Measurements from ENCODE around the gene PDZD7. TPM values are rescaled to one million over a fixed set of nuclear protein-coding genes. Genes with fewer than 3 reads are reported as not detected.

Gene PDZD7
- total RNA-seq, 1 donor from 2014 or later, result 0.29 TPM

- Mint-ChIP-seq H3K27me3 (peaks cover 57% of the 10 kb centered on the region), H3K9me3 (ENCODE audit: low read depth) (no peaks in the 10 kb centered on the region)
Observed at GRCh38 chr10:101014966-101015581, 15.9 kb downstream of the PDZD7 start.

GRCh38 chr10:101014230-101014884 lies 16.6 kb downstream of the PDZD7 start:
- Mint-ChIP-seq H3K27ac (no peak overlapping the region), H3K27me3 (peaks cover 53% of the 10 kb centered on the region), H3K36me3 (ENCODE audit: insufficient read depth) (no peaks in the 10 kb centered on the region), H3K9me3 (ENCODE audit: low read depth) (no peaks in the 10 kb centered on the region), H3K4me3 (ENCODE audit: low read depth) (no peak overlapping the region), H3K4me1 (ENCODE audit: low read depth) (peaks cover 11% of the 10 kb centered on the region)
- peak; percentile 75 for DNase-seq (ENCODE audit: low spot score, unreplicated experiment)
- TF ChIP-seq, protein P1, sequence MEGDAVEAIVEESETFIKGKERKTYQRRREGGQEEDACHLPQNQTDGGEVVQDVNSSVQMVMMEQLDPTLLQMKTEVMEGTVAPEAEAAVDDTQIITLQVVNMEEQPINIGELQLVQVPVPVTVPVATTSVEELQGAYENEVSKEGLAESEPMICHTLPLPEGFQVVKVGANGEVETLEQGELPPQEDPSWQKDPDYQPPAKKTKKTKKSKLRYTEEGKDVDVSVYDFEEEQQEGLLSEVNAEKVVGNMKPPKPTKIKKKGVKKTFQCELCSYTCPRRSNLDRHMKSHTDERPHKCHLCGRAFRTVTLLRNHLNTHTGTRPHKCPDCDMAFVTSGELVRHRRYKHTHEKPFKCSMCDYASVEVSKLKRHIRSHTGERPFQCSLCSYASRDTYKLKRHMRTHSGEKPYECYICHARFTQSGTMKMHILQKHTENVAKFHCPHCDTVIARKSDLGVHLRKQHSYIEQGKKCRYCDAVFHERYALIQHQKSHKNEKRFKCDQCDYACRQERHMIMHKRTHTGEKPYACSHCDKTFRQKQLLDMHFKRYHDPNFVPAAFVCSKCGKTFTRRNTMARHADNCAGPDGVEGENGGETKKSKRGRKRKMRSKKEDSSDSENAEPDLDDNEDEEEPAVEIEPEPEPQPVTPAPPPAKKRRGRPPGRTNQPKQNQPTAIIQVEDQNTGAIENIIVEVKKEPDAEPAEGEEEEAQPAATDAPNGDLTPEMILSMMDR (IDR thresholded peaks at IDR 0.05; ENCODE audit: unreplicated experiment), result peak; percentile 82

More at GRCh38 chr10:101014966-101015581, 15.9 kb downstream of the PDZD7 start:
- TF ChIP-seq, protein P1 (IDR thresholded peaks at IDR 0.05; ENCODE audit: unreplicated experiment), result no peak
- Mint-ChIP-seq H3K4me3 (ENCODE audit: low read depth) (no peak overlapping the region), H3K4me1 (ENCODE audit: low read depth) (peaks cover 11% of the 10 kb centered on the region), H3K27ac (no peak overlapping the region), H3K36me3 (ENCODE audit: insufficient read depth) (no peaks in the 10 kb centered on the region)
- no peak for DNase-seq (ENCODE audit: low spot score, unreplicated experiment)

- Mint-ChIP-seq H3K36me3 (ENCODE audit: insufficient read depth) (no peaks in the 10 kb centered on the region), H3K4me3 (ENCODE audit: low read depth) (no peak overlapping the region), H3K4me1 (ENCODE audit: low read depth) (peaks cover 12% of the 10 kb centered on the region), H3K27ac (no peak overlapping the region), H3K27me3 (peaks cover 46% of the 10 kb centered on the region), H3K9me3 (ENCODE audit: low read depth) (no peaks in the 10 kb centered on the region)
- DNase-seq (ENCODE audit: low spot score, unreplicated experiment), result no peak
- TF ChIP-seq, protein P1 (IDR thresholded peaks at IDR 0.05; ENCODE audit: unreplicated experiment), result no peak
Observed at GRCh38 chr10:101013365-101013825, 17.5 kb downstream of the PDZD7 start.

GRCh38 chr10:101012525-101013364 lies 18.2 kb downstream of the PDZD7 start:
- Mint-ChIP-seq H3K36me3 (ENCODE audit: insufficient read depth) (no peaks in the 10 kb centered on the region), H3K27ac (no peak overlapping the region), H3K4me1 (ENCODE audit: low read depth) (peaks cover 12% of the 10 kb centered on the region), H3K4me3 (ENCODE audit: low read depth) (no peak overlapping the region), H3K9me3 (ENCODE audit: low read depth) (no peaks in the 10 kb centered on the region), H3K27me3 (peaks cover 39% of the 10 kb centered on the region)
- TF ChIP-seq, protein P1 (IDR thresholded peaks at IDR 0.05; ENCODE audit: unreplicated experiment), result peak; percentile 84
- DNase-seq (ENCODE audit: low spot score, unreplicated experiment), result peak; percentile 58

All from progenitor cell of endocrine pancreas (in vitro differentiated cells).